D721Med (cell line): ENCODE measurements around the gene ENSA.

Source experiments
- DNase-seq: peaks from one replicate; pipeline ENCODE4 v3.0.0; 2011; ENCODE audit warnings: low spot score; ENCODE audit not compliant: insufficient read length
- FAIRE-seq: peaks from 2 replicates; lab custom pipeline; 2011; peaks lifted over from hg19 to GRCh38; lab: Jason Lieb, UNC
- TF ChIP-seq, protein P1 (sequence below): IDR thresholded peaks from 2 replicates; pipeline ENCODE4 v1.5.1; 2012; ENCODE audit warnings: mild to moderate bottlenecking, control low read depth; ENCODE audit not compliant: insufficient read depth; ENCODE audit errors: missing control alignments

ENSA gene

DNA sequence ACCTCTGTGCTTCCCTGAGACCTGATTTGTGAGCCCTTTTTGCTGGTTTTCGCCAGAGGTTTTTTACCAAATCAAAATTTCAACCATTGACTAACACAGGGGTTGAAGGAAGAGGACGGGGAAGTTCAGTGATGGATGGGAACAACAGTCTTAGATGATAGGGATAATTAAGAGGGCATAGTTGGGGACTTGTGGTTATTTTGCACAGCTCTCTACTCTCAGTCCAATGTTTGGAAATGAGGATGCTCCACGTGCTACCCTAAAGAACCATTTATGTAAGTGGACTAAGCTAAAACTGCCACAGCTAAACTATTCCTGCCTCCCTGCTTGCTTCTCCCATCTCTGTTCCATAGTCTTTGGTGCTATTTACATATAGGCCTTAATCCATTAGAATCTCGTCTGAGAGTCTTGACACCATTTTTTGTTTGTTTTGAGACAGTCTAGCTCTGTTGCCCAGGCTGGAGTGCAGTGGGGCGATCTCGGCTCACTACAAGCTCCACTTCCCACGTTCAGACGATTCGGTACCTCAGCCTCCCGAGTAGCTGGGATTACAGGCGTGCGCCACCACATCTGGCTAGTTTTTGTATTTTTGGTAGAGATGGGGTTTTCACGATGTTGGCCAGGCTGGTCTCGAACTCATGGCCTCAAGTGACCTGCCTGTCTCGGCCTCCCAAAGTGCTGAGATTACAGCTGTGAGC lies 49.3 kb downstream of the ENSA start:
- no peak for FAIRE-seq
- TF ChIP-seq, protein P1, sequence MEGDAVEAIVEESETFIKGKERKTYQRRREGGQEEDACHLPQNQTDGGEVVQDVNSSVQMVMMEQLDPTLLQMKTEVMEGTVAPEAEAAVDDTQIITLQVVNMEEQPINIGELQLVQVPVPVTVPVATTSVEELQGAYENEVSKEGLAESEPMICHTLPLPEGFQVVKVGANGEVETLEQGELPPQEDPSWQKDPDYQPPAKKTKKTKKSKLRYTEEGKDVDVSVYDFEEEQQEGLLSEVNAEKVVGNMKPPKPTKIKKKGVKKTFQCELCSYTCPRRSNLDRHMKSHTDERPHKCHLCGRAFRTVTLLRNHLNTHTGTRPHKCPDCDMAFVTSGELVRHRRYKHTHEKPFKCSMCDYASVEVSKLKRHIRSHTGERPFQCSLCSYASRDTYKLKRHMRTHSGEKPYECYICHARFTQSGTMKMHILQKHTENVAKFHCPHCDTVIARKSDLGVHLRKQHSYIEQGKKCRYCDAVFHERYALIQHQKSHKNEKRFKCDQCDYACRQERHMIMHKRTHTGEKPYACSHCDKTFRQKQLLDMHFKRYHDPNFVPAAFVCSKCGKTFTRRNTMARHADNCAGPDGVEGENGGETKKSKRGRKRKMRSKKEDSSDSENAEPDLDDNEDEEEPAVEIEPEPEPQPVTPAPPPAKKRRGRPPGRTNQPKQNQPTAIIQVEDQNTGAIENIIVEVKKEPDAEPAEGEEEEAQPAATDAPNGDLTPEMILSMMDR: no peak
- DNase-seq: no peak

DNA sequence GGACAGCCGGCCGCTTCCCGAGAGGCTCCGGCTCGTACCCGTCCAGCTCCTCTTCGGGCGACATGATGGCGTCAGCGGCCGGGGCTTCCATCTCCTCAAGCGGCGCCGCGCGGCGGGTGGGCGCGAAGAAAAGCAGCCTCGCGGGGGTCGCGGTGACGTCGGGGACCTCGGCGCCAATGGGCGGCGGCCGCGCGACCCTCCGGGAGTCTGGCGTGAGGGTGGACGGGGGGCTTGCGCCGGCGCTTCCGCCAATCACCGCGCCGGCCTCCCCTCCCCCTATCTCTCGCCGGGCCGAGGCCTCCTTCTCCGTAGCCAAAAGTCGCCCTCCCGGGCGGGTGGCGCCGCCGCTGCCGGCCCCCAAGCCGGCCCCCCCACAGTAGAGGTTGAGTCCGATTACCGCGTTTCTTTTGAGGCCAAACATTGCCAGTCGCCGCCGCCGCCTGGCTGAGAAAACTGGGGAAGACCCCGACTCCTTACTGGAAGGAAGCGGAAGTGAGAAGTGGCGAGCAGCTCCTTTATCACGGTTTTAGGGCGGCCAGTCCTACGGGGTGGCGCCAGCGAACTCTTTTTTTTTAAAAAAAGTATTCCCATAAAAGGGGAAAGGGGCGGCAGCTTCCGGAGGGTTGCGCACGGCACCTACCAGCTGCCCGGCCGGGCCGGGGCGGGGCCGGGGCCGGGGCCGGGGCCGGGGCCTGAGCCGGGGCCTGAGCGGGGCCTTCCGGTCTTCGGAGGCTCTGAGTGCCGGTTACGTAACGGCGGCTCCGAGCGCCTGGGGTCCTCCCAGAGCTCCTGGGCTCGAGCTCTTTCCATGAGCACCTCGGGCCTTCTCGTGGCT lies 50.1 kb downstream of the ENSA start, which contains the start of gene MCL1:
MCL1 (minus strand) TSS at position 501 of the 835 bp plus-strand sequence; CDS start at position 421, 80 bp downstream.
- DNase-seq (peak; percentile 91), FAIRE-seq (no peak)
- TF ChIP-seq, protein P1: peak; percentile 2

DNA sequence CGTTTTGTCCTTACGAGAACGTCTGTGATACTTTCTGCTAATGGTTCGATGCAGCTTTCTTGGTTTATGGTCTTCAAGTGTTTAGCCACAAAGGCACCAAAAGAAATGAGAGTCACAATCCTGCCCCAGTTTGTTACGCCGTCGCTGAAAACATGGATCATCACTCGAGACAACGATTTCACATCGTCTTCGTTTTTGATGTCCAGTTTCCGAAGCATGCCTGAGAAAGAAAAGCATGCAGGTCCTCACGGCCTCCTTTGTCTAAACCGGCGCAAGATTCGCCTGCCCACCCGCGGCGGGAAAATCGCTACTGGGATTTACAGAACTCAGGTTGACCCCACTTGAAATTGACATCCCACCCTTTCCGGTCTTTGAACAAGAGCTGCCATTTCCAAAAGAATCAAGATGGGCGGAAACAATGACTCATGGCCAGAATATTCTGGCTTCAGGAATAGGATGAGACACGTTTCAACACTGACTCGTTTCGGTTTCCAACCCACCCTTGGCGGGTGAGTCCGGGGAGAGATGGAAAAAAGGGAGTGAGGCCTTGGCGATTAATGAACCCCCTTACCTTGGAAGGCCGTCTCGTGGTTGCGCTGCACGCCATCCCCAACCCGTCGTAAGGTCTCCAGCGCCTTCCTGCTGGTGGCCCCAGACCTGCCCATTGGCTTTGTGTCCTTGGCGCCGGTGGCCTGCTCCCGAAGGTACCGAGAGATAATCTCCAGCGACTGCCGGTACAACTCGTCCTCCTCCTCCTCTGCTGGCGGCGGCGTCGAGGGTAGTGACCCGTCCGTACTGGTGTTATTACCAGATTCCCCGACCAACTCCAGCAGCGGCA lies 50.9 kb downstream of the ENSA start:
- no peak for FAIRE-seq
- TF ChIP-seq, protein P1: no peak
- DNase-seq: no peak

DNA sequence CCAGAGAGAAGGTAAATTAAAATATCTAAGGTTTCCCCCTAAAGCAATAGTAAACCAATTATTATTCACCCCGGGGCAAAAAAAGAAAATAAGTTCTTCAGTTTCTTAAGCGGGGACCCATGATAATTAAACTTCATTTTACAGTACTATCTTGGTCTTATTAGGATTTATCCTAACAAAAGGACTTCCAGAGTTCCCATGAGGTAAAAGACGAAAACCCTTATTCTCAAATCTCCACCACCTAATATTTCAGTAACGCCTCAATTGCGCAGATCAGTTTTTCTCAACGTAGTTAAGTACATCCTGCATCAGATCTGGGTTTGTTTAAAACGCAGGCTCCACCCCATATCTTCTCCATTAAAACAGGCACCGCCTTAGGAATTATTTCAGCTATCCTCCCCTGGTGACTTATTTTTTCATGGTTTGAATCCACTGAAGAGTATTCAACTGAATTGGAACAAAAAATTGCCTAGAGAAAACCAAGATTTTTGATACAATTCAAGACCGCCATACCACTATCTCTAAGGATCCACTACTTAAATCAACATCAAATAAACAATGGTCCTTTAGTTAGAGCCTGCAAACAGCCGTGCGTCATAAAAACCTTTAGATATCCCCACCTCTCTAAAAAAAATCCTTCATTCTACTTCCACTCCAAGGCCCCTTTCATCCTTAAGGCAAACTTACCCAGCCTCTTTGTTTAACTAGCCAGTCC lies 51.7 kb downstream of the ENSA start:
- TF ChIP-seq, protein P1: no peak
- FAIRE-seq (no peak), DNase-seq (no peak)

DNA sequence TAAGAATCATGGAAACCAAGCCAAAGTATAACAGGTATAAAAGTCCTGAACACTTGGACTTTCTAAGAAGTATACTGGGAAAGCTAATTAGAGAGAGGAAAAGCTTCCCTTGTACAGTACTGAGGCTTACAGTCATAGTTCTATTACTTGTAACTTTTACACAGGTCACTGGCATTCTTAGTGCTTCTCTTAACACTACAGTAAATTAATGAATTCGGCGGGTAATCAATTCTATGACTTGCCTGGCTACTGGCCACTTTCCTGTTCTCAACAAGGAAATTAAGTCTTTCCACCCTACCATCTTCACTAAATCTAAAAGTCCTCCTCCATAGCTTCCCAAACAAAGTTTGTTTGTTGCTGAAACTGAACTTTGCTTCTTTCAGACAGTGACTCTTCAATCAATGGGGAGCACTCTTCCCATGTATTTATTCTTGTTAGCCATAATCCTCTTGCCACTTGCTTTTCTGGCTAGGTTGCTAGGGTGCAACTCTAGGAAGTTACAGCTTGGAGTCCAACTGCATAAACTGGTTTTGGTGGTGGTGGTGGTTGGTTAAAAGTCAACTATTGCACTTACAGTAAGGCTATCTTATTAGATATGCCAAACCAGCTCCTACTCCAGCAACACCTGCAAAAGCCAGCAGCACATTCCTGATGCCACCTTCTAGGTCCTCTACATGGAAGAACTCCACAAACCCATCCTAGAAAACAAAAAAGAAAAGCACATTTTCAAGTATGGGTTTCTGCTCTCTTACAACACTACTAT lies 52.4 kb downstream of the ENSA start:
- FAIRE-seq: no peak
- TF ChIP-seq, protein P1: no peak
- DNase-seq: no peak

DNA sequence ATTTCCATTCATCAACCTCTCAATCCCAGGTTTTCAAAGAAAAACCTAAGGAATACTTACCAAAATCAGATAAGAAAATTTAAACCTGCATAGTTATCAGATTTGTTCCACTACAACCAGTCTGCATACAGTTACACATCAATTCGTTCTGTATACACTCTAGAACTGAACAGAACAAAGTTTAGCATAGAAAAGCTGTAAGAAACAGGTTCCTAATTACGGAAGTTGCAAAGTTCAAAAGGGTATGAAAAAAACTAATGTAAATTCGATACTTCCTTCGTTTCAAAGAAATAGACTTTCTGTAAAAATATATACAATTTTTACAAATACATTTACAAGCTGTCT lies 53.1 kb downstream of the ENSA start:
- no peak for FAIRE-seq
- TF ChIP-seq, protein P1: no peak
- DNase-seq: no peak
